ENCODE measurements around the gene TRIP12.

GRCh38 chr2:229942671-229943070 is 20.9 kb upstream of the TRIP12 start:
- TF ChIP-seq CTCF (conservative IDR thresholded peaks at IDR 0.05; ENCODE audit: low read depth in 2 of 2) (no peak), POLR2AphosphoS5 (IDR thresholded peaks at IDR 0.05; ENCODE audit: low read depth) (no peak), CREB1 (CRISPR knock-in tag; IDR thresholded peaks at IDR 0.05; ENCODE audit: low read depth) (no peak), REST (IDR thresholded peaks at IDR 0.05; ENCODE audit: unreplicated experiment) (no peak), JUNB (IDR thresholded peaks at IDR 0.05; ENCODE audit: unreplicated experiment) (no peak)

Measured in GM23338 (cell line).